B cell (primary cell): ENCODE results near the gene GPHB5.

Experiments used
- CTCF ChIP-seq: fragments of 200-600 bp; IDR thresholded peaks from one replicate; pipeline ENCODE4 v1.8.0; 2022; ENCODE audit warnings: antibody characterized with exemption, mild to moderate bottlenecking
- EZH2 ChIP-seq: IDR thresholded peaks from 2 replicates; pipeline ENCODE4 v1.6.1; 2012; ENCODE audit warnings: borderline replicate concordance, low read depth, mild to moderate bottlenecking, moderate library complexity, low read length; ENCODE audit not compliant: insufficient read depth, poor library complexity, severe bottlenecking

DNA sequence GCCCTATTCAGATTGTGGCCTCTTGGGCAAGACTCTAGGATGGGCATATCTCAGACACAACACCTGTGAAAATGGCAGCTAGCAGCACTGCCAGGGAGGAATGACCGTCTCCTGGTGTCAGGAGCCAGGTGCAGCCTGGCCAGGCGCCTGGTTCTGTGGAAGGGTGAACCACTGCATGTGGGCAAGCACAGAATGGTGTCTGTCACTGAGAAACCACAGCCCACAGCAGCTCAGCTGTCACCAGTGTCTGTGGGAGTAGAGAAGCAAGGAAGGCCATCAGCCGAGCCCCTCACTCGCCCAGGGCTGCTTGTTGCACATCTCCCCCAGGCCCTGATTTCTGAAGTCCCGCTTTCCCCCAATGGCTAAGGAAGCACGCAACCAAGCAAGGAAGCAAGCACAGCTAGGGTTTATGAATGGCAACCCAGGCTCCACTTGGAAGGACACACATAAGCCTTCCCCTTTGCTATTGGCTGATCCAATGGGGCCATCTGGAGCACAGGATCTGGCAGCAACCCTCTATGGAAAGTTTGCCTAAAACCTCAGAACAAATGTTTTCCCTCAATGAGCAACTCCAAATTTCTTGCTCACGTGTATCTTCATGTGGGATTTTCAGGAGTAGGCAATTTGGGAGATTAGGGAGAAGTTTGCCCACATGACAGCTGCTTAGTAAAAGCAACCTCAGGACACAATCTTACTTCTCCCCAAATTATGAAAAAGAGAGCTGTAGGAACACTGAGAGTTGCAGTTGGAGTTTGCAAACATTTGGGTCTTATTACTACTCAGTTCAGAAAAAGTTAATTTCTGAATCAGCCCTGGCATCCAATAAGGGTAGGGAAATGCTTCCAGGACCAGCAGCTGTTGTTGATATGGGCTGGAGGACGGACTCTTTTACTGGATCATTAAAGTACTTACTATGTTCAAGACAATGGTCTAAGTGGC lies 44.7 kb downstream of the GPHB5 start:
- TF ChIP-seq CTCF = no peak
- no peak for TF ChIP-seq EZH2
